Pulmonary artery endothelial cell (primary cell): Measurements from ENCODE around the gene CEP192. TPM values are rescaled to one million over a fixed set of nuclear protein-coding genes. Genes with fewer than 3 reads are reported as not detected.
A peak's percentile ranks its signal among the peaks of the same experiment; 100 is the strongest.
"Not testable (repeated sequence)": the region's sequence is repeated elsewhere in the genome, so short reads cannot be mapped to it uniquely, and the experiment has no call there.

Source experiments
- DNase-seq: peaks from one replicate; pipeline ENCODE4 v3.0.0-alpha.2; 2011; ENCODE audit warnings: low read depth, low spot score
- total RNA-seq: library from RNA; depleted of rRNA; stranded (reverse); fragments of >200 nt; gene quantifications from 2 replicates; pipeline ENCODE4 v1.2.3, GENCODE V29; 2014

Gene CEP192
- total RNA-seq, 1 donor from 2014 or later, result 25.8 TPM

- DNase-seq, result no peak
Measured at GRCh38 chr18:12993439-12993838, 2.3 kb downstream of the CEP192 start.

GRCh38 chr18:12995424-12995823 is 4.3 kb downstream of the CEP192 start:
- no peak for DNase-seq

GRCh38 chr18:12995952-12996477 is 4.9 kb downstream of the CEP192 start:
- no peak for DNase-seq

GRCh38 chr18:12996661-12997292 is 5.6 kb downstream of the CEP192 start:
- no peak for DNase-seq

- DNase-seq, result not testable (repeated sequence)
Measured at GRCh38 chr18:12997330-12997729, 6.2 kb downstream of the CEP192 start.

GRCh38 chr18:12998332-12999060 is 7.3 kb downstream of the CEP192 start:
- DNase-seq, result no peak

GRCh38 chr18:13003466-13003896 is 12.3 kb downstream of the CEP192 start:
- peak; percentile 32 for DNase-seq

GRCh38 chr18:13004396-13004795 is 13.2 kb downstream of the CEP192 start:
- DNase-seq, result no peak

GRCh38 chr18:13005289-13005688 is 14.1 kb downstream of the CEP192 start:
- DNase-seq, result no peak

- DNase-seq, result no peak
Measured at GRCh38 chr18:13006531-13007247, 15.5 kb downstream of the CEP192 start.

- DNase-seq, result no peak
Measured at GRCh38 chr18:13007248-13007560, 16.0 kb downstream of the CEP192 start.

- no peak for DNase-seq
Measured at GRCh38 chr18:13011719-13012118, 20.6 kb downstream of the CEP192 start.

GRCh38 chr18:13014232-13014631 is 23.1 kb downstream of the CEP192 start:
- no peak for DNase-seq

GRCh38 chr18:13014818-13015217 is 23.7 kb downstream of the CEP192 start:
- DNase-seq, result no peak

GRCh38 chr18:13017247-13017875 is 26.2 kb downstream of the CEP192 start:
- no peak for DNase-seq

GRCh38 chr18:13018374-13018773 is 27.2 kb downstream of the CEP192 start:
- no peak for DNase-seq

- peak; percentile 11 for DNase-seq
Measured at GRCh38 chr18:13019301-13019700, 28.1 kb downstream of the CEP192 start.

GRCh38 chr18:13022644-13023043 is 31.5 kb downstream of the CEP192 start:
- no peak for DNase-seq

GRCh38 chr18:13025233-13025632 is 34.1 kb downstream of the CEP192 start:
- no peak for DNase-seq

GRCh38 chr18:13026583-13027270 is 35.6 kb downstream of the CEP192 start:
- no peak for DNase-seq

GRCh38 chr18:13028869-13029268 is 37.7 kb downstream of the CEP192 start:
- DNase-seq, result no peak
